ENCODE results near the gene NAV2.

NAV2 gene

DNA sequence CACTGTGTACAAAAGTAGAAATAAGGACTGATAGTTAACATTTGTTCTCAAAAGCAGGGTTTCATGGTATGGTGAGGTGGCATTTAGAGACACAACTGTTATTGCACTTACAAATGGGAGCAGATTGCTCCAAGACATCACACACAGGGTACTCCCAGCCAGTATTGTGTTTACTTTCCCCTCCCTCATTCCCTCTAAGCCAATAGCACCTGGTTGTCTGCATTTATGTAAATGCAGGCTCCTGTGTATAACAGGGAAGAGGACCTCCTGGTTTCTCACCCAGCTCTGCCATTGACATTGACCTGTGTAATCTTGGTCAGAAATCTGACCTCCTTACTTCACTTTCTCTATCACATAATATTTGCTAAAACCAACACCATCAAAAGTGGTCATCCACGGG lies 154.4 kb downstream of the NAV2 start:
- Histone ChIP-seq H2BK12ac (ENCODE audit: low read length) (no peak overlapping the region), H2AFZ (ENCODE audit: insufficient read depth, low read length, poor library complexity) (no peak overlapping the region), H4K8ac (ENCODE audit: low read depth, low read length) (no peak overlapping the region), H3K79me2 (ENCODE audit: control insufficient read depth, insufficient read depth, low read length, poor library complexity) (no peaks in the 10 kb centered on the region), H3K4me3 (ENCODE audit: low read depth, low read length) (no peak overlapping the region), H3K4me2 (ENCODE audit: low read length) (no peak overlapping the region), H3K4ac (ENCODE audit: low read depth, low read length) (no peak overlapping the region), H3K23ac (ENCODE audit: low read length) (no peak overlapping the region), H3K4me1 (ENCODE audit: control insufficient read depth in 1 of 2, insufficient read depth in 2 of 2, low read length in 2 of 2) (peaks cover 11 to 13% of the 10 kb centered on the region in 2 experiments), H2AK5ac (ENCODE audit: low read length) (no peak overlapping the region), H4K12ac (ENCODE audit: low read depth, low read length) (no peak overlapping the region), H3K9ac (ENCODE audit: low read length) (no peak overlapping the region), H3K27ac (ENCODE audit: low read depth, low read length) (no peak overlapping the region), H3K27me3 (ENCODE audit: insufficient read depth, low read length) (no peaks in the 10 kb centered on the region), H4K91ac (ENCODE audit: low read depth, low read length) (no peak overlapping the region), H3K36me3 (ENCODE audit: control insufficient read depth in 1 of 2, insufficient read depth in 2 of 2, low read length in 2 of 2) (no peaks in the 10 kb centered on the region), H3K79me1 (ENCODE audit: low read length) (no peaks in the 10 kb centered on the region), H2BK5ac (ENCODE audit: low read depth, low read length, poor library complexity) (no peak overlapping the region), H3K18ac (ENCODE audit: low read length) (no peak overlapping the region), H2BK120ac (ENCODE audit: insufficient read depth, low read length, poor library complexity) (no peak overlapping the region), H3K14ac (ENCODE audit: low read length) (no peak overlapping the region), H3K9me3 (ENCODE audit: insufficient read depth, low read depth, low read length) (peaks cover 2% of the 10 kb centered on the region)
- no CpG with 5 or more reads among the region's 1 CpG for WGBS (ENCODE audit: extremely low coverage, insufficient coverage, insufficient read length)
- DNase-seq, result no peak

DNA sequence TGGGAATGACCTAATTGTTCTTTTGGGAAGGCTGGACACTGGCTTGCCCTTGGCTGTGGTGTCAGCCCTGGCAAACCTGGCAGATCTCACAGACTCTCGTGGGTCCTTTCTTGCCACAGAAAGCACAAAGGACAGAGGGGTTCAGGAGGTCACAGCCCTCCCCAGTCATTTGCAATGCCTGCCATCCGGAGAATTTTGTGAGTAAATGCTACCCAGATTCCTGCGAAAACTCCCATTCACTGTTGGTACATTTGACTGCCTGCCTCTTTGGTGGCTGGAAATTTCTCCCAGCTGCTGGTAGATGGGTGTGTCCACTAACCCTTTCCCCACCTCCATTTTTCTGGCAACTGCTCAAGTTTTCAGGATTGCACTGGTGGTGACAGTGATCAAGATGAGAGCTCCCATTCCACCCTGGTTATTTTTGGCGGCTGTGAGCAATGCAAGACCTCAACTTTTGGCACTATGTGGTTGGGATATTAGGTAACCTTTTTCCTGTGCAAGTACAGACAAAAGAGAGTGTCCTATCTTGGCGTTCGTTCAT lies 155.7 kb downstream of the NAV2 start:
- Histone ChIP-seq H3K27me3 (ENCODE audit: insufficient read depth, low read length) (no peaks in the 10 kb centered on the region), H3K4ac (ENCODE audit: low read depth, low read length) (no peak overlapping the region), H2AFZ (ENCODE audit: insufficient read depth, low read length, poor library complexity) (no peak overlapping the region), H3K4me2 (ENCODE audit: low read length) (no peak overlapping the region), H3K9me3 (ENCODE audit: insufficient read depth, low read depth, low read length) (no peaks in the 10 kb centered on the region), H2BK120ac (ENCODE audit: insufficient read depth, low read length, poor library complexity) (no peak overlapping the region), H2BK12ac (ENCODE audit: low read length) (no peak overlapping the region), H2BK5ac (ENCODE audit: low read depth, low read length, poor library complexity) (no peak overlapping the region), H3K27ac (ENCODE audit: low read depth, low read length) (no peak overlapping the region), H3K79me2 (ENCODE audit: control insufficient read depth, insufficient read depth, low read length, poor library complexity) (no peaks in the 10 kb centered on the region), H4K8ac (ENCODE audit: low read depth, low read length) (no peak overlapping the region), H3K18ac (ENCODE audit: low read length) (no peak overlapping the region), H3K23ac (ENCODE audit: low read length) (no peak overlapping the region), H3K14ac (ENCODE audit: low read length) (no peak overlapping the region), H4K12ac (ENCODE audit: low read depth, low read length) (no peak overlapping the region), H3K79me1 (ENCODE audit: low read length) (no peaks in the 10 kb centered on the region), H4K91ac (ENCODE audit: low read depth, low read length) (no peak overlapping the region), H3K36me3 (ENCODE audit: control insufficient read depth in 1 of 2, insufficient read depth in 2 of 2, low read length in 2 of 2) (no peaks in the 10 kb centered on the region), H2AK5ac (ENCODE audit: low read length) (no peak overlapping the region), H3K4me3 (ENCODE audit: low read depth, low read length) (no peak overlapping the region), H3K4me1 (ENCODE audit: control insufficient read depth in 1 of 2, insufficient read depth in 2 of 2, low read length in 2 of 2) (peaks cover 11 to 13% of the 10 kb centered on the region in 2 experiments), H3K9ac (ENCODE audit: low read length) (no peak overlapping the region)
- no CpG with 5 or more reads among the region's 6 CpGs for WGBS (ENCODE audit: extremely low coverage, insufficient coverage, insufficient read length)
- DNase-seq, result peak; percentile 85 to 87

DNA sequence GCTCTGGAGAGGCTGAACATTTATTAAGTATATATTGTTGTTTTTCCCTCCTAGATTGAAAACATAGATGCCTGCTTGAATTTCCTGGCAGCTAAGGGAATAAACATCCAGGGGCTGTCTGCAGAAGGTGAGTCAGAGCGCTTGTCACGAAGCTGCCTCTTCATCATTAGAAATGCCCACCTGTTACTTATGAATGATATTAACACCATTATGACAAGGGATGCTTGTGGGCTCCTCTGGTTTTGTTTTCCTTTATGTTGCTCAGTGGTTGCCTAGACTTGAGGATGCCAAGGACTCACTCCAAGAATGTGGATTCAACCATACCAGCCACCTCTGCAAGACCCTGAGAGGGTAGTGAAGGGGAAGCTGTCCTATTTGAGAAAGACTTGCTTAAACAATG lies 156.2 kb downstream of the NAV2 start:
- H4K8ac ChIP-seq (ENCODE audit: low read depth, low read length), result no peak overlapping the region
- no peak overlapping the region for H3K9ac ChIP-seq (ENCODE audit: low read length)
- H3K4me2 ChIP-seq (ENCODE audit: low read length), result no peak overlapping the region
- H4K91ac ChIP-seq (ENCODE audit: low read depth, low read length), result no peak overlapping the region
- H3K27me3 ChIP-seq (ENCODE audit: insufficient read depth, low read length), result no peaks in the 10 kb centered on the region
- no peaks in the 10 kb centered on the region for H3K79me1 ChIP-seq (ENCODE audit: low read length)
- no peaks in the 10 kb centered on the region for H3K9me3 ChIP-seq (ENCODE audit: insufficient read depth, low read depth, low read length)
- no peak overlapping the region for H3K4ac ChIP-seq (ENCODE audit: low read depth, low read length)
- H4K12ac ChIP-seq (ENCODE audit: low read depth, low read length), result no peak overlapping the region
- no peak overlapping the region for H3K18ac ChIP-seq (ENCODE audit: low read length)
- no CpG with 5 or more reads among the region's 2 CpGs for WGBS (ENCODE audit: extremely low coverage, insufficient coverage, insufficient read length)
- H3K14ac ChIP-seq (ENCODE audit: low read length), result no peak overlapping the region
- H3K79me2 ChIP-seq (ENCODE audit: control insufficient read depth, insufficient read depth, low read length, poor library complexity), result no peaks in the 10 kb centered on the region
- H3K23ac ChIP-seq (ENCODE audit: low read length), result no peak overlapping the region
- H3K27ac ChIP-seq (ENCODE audit: low read depth, low read length), result no peak overlapping the region
- H2AK5ac ChIP-seq (ENCODE audit: low read length), result no peak overlapping the region
- H3K4me3 ChIP-seq (ENCODE audit: low read depth, low read length), result no peak overlapping the region
- peaks cover 10 to 13% of the 10 kb centered on the region in 2 experiments for H3K4me1 ChIP-seq (ENCODE audit: control insufficient read depth in 1 of 2, insufficient read depth in 2 of 2, low read length in 2 of 2)
- no peaks in the 10 kb centered on the region for H3K36me3 ChIP-seq (ENCODE audit: control insufficient read depth in 1 of 2, insufficient read depth in 2 of 2, low read length in 2 of 2)
- H2BK12ac ChIP-seq (ENCODE audit: low read length), result no peak overlapping the region
- no peak overlapping the region for H2BK120ac ChIP-seq (ENCODE audit: insufficient read depth, low read length, poor library complexity)
- no peak overlapping the region for H2BK5ac ChIP-seq (ENCODE audit: low read depth, low read length, poor library complexity)
- no peak for DNase-seq
- no peak overlapping the region for H2AFZ ChIP-seq (ENCODE audit: insufficient read depth, low read length, poor library complexity)

DNA sequence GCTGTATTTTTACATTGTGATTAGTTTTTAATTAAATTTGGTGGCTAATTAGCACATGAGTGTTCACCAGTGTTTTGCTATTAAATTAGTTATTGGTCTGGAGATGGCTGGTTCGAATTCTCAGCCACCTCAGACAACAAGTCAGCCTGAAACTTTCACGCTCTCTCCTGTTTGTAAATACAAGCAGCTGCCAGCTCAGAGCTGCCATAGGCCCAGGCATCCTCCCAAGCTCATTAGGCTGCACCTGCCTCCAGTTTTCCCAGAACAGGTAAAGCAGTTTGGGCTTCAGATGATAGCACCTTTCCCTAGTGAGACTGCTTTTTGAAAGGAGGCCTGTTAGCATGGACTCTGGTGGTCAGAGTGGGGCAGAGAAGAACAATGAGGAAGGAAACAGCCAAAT lies 156.8 kb downstream of the NAV2 start:
- Histone ChIP-seq H3K9me3 (ENCODE audit: insufficient read depth, low read depth, low read length) (no peaks in the 10 kb centered on the region), H4K91ac (ENCODE audit: low read depth, low read length) (no peak overlapping the region), H3K23ac (ENCODE audit: low read length) (no peak overlapping the region), H3K27me3 (ENCODE audit: insufficient read depth, low read length) (no peaks in the 10 kb centered on the region), H3K79me1 (ENCODE audit: low read length) (no peaks in the 10 kb centered on the region), H3K79me2 (ENCODE audit: control insufficient read depth, insufficient read depth, low read length, poor library complexity) (no peaks in the 10 kb centered on the region), H3K27ac (ENCODE audit: low read depth, low read length) (no peak overlapping the region), H2BK12ac (ENCODE audit: low read length) (no peak overlapping the region), H2AK5ac (ENCODE audit: low read length) (no peak overlapping the region), H3K4me3 (ENCODE audit: low read depth, low read length) (no peak overlapping the region), H3K36me3 (ENCODE audit: control insufficient read depth in 1 of 2, insufficient read depth in 2 of 2, low read length in 2 of 2) (no peaks in the 10 kb centered on the region), H4K8ac (ENCODE audit: low read depth, low read length) (no peak overlapping the region), H2AFZ (ENCODE audit: insufficient read depth, low read length, poor library complexity) (no peak overlapping the region), H3K18ac (ENCODE audit: low read length) (no peak overlapping the region), H3K4ac (ENCODE audit: low read depth, low read length) (no peak overlapping the region), H3K4me1 (ENCODE audit: control insufficient read depth in 1 of 2, insufficient read depth in 2 of 2, low read length in 2 of 2) (peaks cover 6 to 9% of the 10 kb centered on the region in 2 experiments), H3K14ac (ENCODE audit: low read length) (no peak overlapping the region), H4K12ac (ENCODE audit: low read depth, low read length) (no peak overlapping the region), H2BK120ac (ENCODE audit: insufficient read depth, low read length, poor library complexity) (no peak overlapping the region), H3K9ac (ENCODE audit: low read length) (no peak overlapping the region), H3K4me2 (ENCODE audit: low read length) (no peak overlapping the region), H2BK5ac (ENCODE audit: low read depth, low read length, poor library complexity) (no peak overlapping the region)
- no peak for DNase-seq
- WGBS (ENCODE audit: extremely low coverage, insufficient coverage, insufficient read length), result no CpG with 5 or more reads among the region's 2 CpGs

Data from trophoblast cell (in vitro differentiated cells and primary cell).